Stimulated activated CD8-positive, alpha-beta memory T cell treated with anti-CD3 and anti-CD28 coated beads, Interleukin-15, amount 100 ng/mL, for 24 hours (primary cell): Measurements from ENCODE around the gene SLC4A2.

ENCODE experiments used
- DNase-seq: peaks from one replicate; pipeline ENCODE4 v3.0.0-alpha.2; 2020; ENCODE audit warnings: low read depth

SLC4A2 gene

DNA sequence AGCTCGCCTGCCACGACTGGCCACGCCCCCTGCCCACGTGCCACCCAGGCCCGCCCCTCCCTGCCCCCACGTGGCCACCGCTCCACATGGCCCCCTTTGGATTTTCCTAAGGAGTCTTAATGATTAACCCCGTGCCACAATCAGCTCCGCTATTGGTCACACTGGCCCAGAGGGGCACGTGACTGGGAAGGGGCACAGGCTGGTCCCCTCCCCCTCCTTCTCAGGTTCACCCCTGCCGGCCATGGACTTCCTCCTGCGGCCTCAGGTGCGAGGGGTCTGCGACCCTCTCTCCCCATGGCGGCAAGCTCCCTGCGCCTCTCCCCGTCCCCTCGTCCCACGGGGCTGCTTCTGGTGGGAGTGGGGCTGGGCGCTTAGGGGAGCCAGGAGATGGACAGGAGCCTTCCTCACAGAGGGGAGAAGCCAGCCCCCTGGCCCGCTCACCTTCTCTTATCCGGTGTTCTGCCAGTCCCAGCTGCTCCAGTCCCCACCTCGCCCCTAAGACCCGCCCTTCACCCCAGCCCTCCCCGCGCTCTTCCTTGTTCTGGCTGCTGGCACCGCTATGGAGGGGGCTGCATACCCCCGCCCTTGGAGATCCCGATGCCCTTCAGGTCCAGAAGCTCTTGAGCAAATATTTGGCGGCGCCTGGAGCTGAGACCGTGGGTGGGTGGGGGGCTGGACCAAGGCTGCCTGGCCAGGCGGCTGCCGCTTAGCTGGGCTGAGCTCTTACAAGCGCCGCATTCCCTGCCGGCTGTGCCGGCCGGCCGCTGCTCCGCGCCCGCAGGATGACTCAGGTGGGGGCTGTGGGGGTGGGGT lies 3.2 kb downstream of the SLC4A2 start:
- no peak for DNase-seq

DNA sequence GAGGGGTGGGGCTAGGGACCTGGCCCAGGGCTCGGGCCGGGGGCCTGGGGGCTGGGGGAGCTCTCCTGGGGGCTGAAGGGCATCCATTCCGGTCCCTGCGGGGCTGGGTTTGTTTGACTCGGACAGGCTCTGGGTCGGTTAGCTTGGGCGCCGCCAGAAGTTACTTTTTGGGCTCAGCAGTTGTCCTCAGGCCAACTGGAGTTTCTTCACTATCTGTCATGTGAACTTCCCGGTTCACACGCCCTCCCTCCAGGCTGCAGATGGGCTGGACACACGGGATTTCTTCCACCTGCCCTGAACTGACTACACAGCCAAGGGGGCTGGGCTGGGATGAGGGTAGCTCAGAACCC lies 3.8 kb downstream of the SLC4A2 start:
- no peak for DNase-seq

DNA sequence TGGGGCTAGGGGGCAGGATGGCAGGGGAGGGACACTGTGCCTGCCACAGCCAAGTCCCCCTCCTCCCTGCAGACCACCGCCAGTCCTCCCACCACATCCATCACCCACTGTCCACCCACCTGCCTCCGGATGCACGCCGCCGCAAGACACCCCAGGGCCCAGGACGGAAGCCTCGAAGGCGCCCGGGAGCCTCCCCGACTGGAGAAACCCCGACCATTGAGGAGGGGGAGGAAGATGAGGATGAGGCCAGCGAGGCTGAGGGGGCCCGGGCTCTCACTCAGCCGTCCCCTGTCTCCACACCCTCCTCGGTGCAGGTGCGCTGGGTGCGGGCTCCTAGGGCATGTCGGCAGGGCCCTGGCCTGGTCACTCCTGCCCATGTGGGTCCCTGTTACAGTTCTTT lies 5.1 kb downstream of the SLC4A2 start:
- DNase-seq, result no peak

DNA sequence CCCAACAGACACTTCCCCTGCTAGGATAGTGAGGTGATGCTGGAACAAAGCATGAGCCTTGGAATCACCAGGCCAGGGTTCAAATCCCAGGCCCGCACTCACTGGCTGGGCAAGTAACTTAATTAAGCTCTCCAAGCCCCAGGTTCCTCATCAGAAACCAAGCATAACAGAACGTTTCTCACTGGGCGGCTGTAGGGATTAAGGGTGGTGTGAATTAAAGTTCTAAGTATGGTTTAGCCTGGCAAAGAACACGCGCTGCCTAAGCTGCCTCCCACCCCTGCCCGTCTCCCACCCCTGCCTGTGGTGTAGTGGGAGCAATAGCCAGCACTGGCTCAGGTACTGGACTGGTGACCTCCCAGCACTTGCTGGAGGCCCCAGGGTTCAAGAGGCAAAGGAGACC lies 5.6 kb downstream of the SLC4A2 start:
- no peak for DNase-seq

DNA sequence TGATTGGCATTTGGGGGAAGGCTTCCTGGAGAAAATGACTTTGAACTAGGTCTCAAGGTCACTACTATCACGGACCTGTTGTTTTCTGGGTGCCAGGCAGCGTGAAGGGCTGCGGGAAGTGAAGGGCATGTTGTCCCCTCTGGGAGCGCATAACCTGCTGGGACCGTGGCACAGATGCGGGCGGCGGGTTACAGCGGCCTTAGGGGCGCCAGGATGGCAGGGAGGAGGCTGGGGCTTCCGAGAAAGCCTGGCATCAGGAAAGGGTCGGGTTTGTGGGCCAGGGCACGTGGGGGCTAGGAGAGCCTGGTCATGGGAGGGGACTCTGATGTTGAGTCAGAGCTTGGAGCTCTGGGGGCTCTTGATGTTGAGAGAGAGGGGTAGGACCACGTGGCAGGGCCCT lies 6.1 kb downstream of the SLC4A2 start:
- DNase-seq, result no peak

DNA sequence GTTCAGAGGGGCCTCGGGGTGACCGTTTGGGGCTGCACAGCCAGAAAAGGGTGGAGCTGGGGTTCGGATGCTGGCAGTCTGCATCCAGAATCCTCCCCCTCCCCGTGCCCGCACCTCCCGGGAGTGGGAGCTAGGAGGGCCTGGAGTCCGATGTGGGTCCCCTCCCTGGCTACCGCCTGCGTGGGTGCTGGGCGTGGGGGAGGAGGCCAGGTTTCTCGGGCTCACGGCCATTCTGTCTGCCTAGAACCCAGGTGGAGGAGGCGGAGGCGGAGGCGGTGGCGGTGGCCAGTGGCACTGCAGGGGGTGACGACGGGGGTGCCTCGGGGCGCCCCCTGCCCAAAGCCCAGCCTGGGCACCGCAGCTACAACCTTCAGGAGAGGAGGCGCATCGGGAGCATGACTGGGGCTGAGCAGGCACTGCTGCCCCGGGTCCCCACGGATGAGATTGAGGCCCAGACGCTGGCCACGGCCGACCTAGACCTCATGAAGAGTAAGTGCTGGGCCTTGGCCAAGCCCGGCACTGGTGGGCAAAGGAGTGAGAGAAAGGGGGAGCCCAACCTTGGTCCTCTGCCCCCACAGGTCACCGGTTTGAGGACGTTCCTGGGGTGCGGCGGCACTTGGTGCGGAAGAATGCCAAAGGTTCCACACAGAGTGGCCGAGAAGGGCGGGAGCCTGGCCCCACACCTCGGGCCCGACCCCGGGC lies 7.0 kb downstream of the SLC4A2 start:
- no peak for DNase-seq

DNA sequence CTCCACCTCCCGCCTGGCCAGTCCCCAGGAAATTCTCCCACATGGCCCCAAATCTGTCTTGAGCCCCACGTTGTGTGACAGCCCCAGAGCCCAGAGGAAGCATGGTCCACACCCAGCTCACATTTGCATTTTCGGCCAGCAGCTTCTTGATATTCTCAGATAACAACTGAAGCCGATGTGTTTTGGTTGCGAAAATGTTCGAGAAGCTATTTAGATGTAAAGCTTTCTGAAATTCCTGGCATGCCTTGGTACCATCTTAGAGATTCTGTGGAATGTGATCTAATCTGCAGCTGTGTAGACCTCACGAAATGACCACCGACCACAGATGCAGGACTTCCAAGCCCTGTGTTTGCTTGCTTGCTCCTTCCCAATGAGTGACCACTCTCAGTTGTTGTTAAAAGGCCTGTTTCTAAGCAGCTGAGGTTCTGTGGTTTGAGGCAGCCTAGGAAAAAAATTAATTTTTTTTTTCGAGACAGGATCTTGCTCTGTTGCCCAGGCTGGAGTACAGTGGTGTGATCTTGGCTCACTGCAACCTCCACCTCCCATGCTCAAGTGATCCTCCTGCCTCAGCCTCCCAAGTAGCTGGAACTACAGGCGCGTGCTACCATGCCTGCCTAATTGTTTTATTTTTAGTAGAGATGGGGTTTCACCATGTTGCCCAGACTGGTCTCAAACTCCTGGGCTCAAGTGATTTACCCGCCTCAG lies 8.8 kb downstream of the SLC4A2 start:
- DNase-seq, result no peak

DNA sequence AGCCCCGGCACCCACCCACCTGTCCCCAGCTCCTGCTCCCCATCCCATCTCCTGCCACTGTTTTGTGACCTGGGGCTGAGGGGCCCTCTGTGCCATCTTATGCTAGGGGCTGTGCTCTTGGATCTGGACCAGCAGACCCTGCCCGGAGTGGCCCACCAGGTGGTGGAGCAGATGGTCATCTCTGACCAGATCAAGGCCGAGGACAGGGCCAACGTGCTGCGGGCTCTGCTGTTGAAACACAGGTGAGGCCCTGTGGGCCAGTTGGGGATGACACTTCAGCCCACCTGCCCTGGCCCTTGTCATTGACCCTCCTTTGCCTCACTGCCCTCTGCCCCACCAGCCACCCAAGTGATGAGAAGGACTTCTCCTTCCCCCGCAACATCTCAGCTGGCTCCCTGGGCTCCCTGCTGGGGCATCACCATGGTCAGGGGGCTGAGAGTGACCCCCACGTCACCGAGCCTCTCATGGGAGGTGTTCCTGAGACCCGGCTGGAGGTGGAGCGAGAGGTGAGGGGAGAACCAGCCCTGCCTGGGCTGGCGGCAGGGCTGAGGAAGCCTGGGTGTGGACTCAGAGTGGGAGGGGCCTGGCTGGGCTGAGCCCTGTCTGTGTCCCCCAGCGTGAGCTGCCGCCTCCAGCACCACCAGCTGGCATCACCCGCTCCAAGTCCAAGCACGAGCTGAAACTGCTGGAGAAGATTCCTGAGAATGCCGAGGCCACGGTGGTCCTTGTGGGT lies 10.6 kb downstream of the SLC4A2 start:
- no peak for DNase-seq

DNA sequence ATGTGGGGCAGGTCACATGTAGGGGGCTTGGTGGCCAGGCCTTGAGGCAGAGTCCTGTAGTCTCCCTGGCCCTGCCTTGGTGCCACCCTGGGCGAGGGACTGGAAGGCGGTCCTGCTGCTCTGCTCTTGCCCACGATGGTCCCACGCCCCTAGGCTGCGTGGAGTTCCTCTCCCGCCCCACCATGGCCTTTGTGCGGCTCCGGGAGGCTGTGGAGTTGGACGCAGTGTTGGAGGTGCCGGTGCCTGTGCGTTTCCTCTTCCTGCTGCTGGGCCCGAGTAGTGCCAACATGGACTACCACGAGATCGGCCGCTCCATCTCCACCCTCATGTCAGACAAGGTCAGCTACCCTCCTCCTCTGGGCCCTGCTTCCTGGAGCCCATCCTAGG lies 11.2 kb downstream of the SLC4A2 start:
- no peak for DNase-seq

DNA sequence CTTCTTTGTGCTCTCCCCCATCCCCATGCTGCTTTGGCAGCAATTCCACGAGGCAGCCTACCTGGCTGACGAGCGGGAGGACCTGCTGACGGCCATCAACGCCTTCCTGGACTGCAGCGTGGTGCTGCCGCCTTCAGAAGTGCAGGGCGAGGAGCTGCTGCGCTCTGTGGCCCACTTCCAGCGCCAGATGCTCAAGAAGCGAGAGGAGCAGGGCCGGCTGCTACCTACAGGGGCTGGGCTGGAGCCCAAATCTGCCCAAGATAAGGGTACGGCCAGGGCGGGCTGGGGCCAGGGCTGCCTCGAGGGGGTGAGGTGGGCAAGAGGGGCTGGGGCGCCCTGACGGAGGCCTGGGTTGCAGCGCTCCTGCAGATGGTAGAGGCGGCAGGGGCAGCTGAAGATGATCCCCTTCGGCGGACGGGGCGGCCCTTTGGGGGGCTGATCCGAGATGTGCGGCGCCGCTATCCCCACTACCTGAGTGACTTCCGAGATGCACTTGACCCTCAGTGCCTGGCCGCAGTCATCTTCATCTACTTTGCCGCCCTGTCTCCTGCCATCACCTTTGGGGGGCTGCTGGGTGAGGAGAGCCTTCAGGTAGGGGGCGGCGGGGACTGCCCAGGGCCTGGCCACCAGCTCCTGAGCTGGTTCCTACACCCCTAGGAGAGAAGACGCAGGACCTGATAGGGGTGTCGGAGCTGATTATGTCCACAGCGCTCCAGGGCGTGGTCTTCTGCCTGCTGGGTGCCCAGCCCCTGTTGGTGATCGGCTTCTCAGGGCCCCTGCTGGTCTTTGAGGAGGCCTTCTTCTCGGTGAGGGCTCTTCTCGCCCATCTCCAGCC lies 11.9 kb downstream of the SLC4A2 start:
- no peak for DNase-seq

DNA sequence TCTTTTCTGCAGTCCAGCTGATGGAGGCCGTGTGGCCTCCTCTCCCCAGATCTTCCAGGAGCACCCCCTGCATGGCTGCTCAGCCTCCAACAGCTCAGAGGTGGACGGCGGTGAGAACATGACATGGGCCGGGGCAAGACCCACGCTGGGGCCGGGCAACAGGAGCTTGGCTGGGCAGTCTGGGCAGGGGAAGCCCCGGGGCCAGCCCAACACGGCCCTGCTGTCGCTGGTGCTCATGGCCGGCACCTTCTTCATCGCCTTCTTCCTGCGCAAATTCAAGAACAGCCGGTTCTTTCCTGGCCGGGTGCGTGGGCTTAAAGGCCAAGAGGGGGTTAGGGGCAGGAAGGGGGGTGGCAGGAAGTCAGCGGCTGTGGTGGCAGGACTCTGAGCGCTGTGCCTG lies 14.6 kb downstream of the SLC4A2 start:
- no peak for DNase-seq

DNA sequence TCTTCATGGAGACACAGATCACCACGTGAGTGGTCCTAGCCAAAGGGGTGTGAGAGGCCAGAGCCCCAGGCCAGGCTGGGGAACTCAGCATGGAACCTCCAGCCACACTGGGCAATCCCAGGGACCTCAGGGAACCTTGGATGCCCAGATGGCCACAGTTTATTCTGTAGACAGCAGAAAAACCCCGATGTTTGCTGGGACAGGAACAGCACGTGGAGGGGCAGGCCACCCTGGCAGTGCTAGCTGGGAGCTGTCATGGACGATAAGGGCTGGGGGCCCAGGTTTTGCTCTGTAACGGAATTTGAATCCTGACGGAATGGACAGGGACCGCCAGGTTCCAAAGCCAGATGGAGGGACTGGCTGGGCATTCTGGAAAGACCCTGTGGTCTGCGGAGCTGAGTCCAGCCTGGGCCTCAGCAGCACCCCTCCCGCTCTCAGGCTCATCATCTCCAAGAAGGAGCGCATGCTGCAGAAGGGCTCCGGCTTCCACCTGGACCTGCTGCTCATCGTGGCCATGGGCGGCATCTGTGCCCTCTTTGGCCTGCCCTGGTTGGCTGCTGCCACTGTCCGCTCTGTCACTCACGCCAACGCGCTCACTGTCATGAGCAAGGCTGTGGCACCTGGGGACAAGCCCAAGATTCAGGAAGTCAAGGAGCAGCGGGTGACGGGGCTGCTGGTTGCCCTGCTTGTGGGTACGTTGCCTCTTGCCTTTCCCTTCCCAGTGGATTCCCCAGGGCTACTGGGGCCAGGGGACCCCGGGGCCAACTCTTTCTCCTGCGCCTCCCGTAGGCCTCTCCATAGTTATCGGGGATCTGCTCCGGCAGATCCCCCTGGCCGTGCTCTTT lies 15.7 kb downstream of the SLC4A2 start:
- no peak for DNase-seq

DNA sequence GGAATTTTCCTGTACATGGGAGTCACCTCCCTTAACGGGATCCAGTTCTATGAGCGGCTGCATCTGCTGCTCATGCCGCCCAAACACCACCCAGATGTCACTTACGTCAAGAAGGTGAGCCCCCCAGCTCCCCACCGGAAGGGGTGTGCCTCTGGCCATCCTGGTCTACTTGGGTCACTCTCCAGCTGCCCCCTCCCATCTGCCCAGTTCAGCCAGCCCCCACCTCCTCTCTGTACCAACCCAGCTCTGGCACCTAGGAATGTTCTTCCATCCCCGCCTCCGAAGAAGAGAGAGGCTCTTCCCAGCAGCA lies 16.2 kb downstream of the SLC4A2 start:
- DNase-seq, result no peak

DNA sequence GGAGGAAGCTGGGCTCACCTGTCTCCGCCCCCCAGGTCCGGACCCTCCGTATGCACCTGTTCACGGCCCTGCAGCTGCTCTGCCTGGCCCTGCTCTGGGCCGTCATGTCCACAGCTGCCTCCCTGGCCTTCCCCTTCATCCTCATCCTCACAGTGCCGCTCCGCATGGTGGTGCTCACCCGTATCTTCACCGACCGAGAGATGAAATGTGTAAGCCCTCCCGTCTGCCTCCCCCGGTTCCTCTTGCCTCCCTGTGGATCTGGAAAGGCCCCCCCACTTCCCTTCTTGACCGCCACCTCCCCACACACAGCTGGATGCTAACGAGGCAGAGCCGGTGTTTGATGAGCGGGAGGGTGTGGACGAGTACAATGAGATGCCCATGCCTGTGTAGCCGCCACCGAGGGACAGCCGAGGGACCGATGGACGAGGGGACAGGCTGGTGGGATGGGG lies 16.6 kb downstream of the SLC4A2 start:
- DNase-seq, result no peak

DNA sequence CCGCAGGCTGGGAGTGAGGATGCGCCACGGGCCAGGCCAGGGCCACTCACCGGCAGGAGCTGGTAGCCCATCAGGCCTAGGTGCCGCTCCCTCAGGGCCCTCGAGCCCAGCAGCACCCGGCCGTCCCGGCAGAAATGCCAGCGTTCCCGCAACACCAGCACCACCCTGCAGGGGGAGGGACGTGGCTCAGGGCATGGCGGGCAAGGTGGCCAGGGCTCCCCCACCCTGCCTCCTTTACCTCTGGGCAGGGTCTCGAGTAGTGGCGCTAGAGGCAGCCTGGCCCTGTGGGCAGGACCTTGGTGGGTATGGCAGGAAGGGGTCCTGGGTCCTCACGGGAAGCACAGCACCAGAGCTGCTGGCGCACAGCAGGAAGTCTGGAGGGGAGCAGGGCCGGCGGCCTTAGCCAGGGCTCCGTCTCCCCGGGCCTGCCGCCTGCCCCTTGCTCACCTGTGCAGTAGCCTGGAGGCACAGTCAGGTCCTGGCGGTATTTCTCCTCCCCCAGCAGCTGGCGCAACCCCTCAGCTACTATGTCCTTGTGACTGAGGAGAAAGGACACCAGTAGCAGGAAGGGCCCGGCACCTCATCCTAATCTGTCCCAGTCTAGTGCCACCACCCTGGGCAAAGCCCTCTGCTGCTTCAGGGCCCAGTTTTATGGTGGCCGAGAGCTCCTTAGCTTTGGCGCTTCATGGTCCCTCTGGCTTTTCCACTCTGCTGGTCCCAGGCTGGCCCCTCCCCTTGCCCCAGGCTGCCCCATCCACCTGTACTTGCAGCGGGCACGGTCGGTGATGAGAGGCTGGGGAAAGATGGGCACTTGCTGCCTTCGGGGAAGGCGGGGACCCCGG lies 17.7 kb downstream of the SLC4A2 start:
- no peak for DNase-seq

DNA sequence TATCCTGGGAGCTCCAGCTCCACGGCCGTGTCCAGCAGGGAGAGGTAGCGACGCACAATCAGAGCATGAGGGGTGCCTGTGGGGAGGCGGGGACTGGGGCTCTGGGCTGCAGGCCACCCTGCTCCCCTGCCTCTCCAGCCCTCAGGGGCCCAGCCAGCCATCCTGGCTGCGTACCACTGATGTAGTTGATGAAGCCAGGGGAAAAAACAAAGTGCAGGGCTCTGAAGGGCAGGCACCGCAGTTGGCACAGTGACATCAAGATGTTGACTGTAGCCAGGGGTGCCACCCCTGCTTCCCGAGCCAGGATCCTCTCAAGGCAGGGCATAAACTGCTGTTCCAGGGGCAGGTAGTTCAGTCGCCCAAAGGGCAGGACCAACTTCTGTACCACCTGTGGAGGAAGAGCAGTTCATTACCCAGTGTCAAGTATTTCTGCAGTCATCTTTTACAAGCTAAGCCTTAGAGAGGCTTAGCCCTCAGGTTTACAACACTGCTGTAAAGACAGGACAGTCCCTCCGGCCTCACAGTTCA lies 18.4 kb downstream of the SLC4A2 start:
- DNase-seq, result no peak

DNA sequence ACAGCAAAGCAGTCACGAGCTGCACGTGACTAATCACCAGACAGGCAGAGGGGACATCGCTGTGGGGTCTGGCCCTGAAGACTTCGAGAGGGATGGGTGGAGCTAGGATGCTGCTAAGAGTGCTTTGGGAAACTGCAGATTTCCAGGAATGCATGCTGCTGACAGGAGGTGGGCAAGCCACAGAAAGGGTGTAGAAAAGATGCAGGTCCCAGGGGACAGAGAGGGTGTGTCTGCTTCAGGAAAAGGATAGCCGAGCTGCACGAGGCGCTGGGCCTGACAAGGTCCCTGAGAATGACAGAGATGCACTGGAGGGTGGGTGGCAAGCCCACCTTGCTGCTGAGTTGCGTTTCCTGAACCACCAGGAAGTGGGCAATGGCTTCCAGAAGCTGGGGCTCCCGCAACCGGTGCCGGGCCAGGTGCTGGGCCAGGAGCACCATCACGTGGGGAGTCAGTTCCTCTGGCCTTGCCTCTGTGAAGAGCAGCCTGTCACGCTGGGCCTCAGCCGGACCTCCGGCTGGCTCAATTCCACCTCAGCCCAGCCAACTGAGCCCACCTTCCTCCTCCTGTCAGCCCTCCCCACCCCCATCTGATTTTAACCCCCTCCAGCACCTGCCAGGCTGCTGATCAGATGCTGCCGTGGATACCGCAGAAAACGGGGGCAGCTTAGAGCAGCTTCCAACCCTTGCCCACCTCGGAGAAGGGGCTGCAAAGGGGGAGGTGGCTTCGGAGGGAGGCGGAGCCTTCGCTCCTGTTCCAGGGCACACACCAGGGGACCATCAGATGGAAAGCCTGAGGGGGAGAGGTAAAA lies 19.0 kb downstream of the SLC4A2 start:
- no peak for DNase-seq

DNA sequence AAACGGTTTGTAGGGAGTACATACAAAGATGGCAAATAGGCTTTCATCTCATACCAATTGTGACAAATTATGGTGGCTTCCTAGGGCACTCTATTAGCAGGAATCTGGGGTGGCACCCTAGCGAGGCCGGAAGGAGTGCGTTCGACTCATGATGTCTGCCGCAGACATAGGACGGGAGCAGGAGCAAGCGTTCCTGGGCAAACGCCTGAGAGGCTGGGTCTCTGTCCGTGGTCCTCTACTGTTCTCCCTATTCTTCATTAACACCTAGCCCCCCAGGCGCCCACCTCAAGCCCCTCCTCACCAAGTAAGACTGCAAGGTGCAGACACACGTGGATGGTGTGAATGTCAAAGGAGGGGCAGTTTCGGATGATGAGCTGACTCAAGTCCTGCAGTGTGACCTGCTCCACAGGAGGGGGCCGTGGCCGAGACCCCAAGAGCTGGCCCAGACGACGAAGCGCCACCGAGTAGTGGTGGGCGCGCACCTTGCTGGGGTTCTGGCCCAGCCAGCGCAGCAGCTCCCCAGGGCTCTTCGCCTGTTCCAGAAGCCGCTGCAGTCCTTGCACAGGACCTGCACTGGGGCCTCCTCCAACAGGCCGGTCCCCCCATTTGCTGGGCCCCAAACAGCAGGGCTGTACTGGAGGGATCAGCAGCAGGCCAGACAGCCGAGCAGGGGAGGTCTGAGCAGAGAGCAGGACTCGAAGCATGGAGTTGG lies 20.0 kb downstream of the SLC4A2 start:
- DNase-seq, result no peak
